HG03571 (cell line): ENCODE measurements around the gene TP73.

Source experiments
- ATAC-seq: cut with Tn5 transposase; IDR thresholded peaks from one replicate; pipeline ENCODE4 v1.9.1; 2021; ENCODE audit not compliant: unreplicated experiment

The TP73 gene

GRCh38 chr1:3651026-3651929 is 1.0 kb upstream of the TP73 start:
- no peak for ATAC-seq

- no peak for ATAC-seq
Measured at GRCh38 chr1:3652548-3653285, 401 bp downstream of the TP73 start.

GRCh38 chr1:3653286-3653618 is 936 bp downstream of the TP73 start:
- ATAC-seq: no peak

- no peak for ATAC-seq
Measured at GRCh38 chr1:3654549-3655281, 2.4 kb downstream of the TP73 start.

GRCh38 chr1:3656450-3657095 is 4.3 kb downstream of the TP73 start:
- ATAC-seq: peak; percentile 51

GRCh38 chr1:3657096-3657475 is 4.8 kb downstream of the TP73 start:
- ATAC-seq: peak; percentile 18

- ATAC-seq: no peak
Measured at GRCh38 chr1:3657578-3658230, 5.4 kb downstream of the TP73 start.

GRCh38 chr1:3658231-3658615 is 5.9 kb downstream of the TP73 start:
- ATAC-seq: no peak

- no peak for ATAC-seq
Measured at GRCh38 chr1:3659093-3659492, 6.8 kb downstream of the TP73 start.

- ATAC-seq: no peak
Measured at GRCh38 chr1:3660704-3661103, 8.4 kb downstream of the TP73 start.

- ATAC-seq: no peak
Measured at GRCh38 chr1:3661631-3662030, 9.3 kb downstream of the TP73 start.

GRCh38 chr1:3662080-3662671 is 9.9 kb downstream of the TP73 start:
- ATAC-seq: no peak

GRCh38 chr1:3663999-3664699 is 11.8 kb downstream of the TP73 start:
- ATAC-seq: no peak

- no peak for ATAC-seq
Measured at GRCh38 chr1:3664700-3665375, 12.5 kb downstream of the TP73 start.

GRCh38 chr1:3668148-3668547 is 15.8 kb downstream of the TP73 start:
- no peak for ATAC-seq

GRCh38 chr1:3668585-3669300 is 16.4 kb downstream of the TP73 start:
- ATAC-seq: no peak

- ATAC-seq: no peak
Measured at GRCh38 chr1:3669421-3669821, 17.1 kb downstream of the TP73 start.

GRCh38 chr1:3669971-3670431 is 17.7 kb downstream of the TP73 start:
- no peak for ATAC-seq
